ENCODE measurements around the gene NEU4. TPM values are rescaled to one million over a fixed set of nuclear protein-coding genes. Genes with fewer than 3 reads are reported as not detected.
"Not testable (repeated sequence)": the region's sequence is repeated elsewhere in the genome, so short reads cannot be mapped to it uniquely, and the experiment has no call there.

NEU4 gene
- total RNA-seq, 2 donors from 2014 or later, result 0.38 TPM; not detected in 1

- peak; percentile 40 for DNase-seq (ENCODE audit: low spot score)
- intact Hi-C loops (cut with DNase I), result not testable (repeated sequence)
Measured at GRCh38 chr2:241819947-241820624, 11.1 kb downstream of the NEU4 start.

GRCh38 chr2:241820625-241821384 is 11.8 kb downstream of the NEU4 start:
- peak; percentile 77 for DNase-seq (ENCODE audit: low spot score)
- intact Hi-C loops (cut with DNase I), result no loop called here

- intact Hi-C loops (cut with DNase I), result no loop called here
- peak; percentile 68 for DNase-seq (ENCODE audit: low spot score)
Measured at GRCh38 chr2:241821460-241822263, 12.7 kb downstream of the NEU4 start.

- peak; percentile 60 for DNase-seq (ENCODE audit: low spot score)
- intact Hi-C loops (cut with DNase I), result no loop called here
Measured at GRCh38 chr2:241822264-241822623, 13.3 kb downstream of the NEU4 start.

- intact Hi-C loops (cut with DNase I), result not testable (repeated sequence)
- peak; percentile 60 for DNase-seq (ENCODE audit: low spot score)
Measured at GRCh38 chr2:241823531-241824437, 14.8 kb downstream of the NEU4 start.

- intact Hi-C loops (cut with DNase I), result no loop called here
- DNase-seq (ENCODE audit: low spot score), result no peak
Measured at GRCh38 chr2:241827394-241827793, 18.4 kb downstream of the NEU4 start.

GRCh38 chr2:241833101-241833663 is 24.2 kb downstream of the NEU4 start:
- DNase-seq (ENCODE audit: low spot score), result no peak
- intact Hi-C loops (cut with DNase I), result no loop called here

GRCh38 chr2:241833756-241834526 is 24.9 kb downstream of the NEU4 start:
- peak; percentile 60 for DNase-seq (ENCODE audit: low spot score)
- intact Hi-C loops (cut with DNase I), result not testable (repeated sequence)

GRCh38 chr2:241834527-241835210 is 25.7 kb downstream of the NEU4 start:
- DNase-seq (ENCODE audit: low spot score), result peak; percentile 58
- intact Hi-C loops (cut with DNase I), result no loop called here

- no peak for DNase-seq (ENCODE audit: low spot score)
- intact Hi-C loops (cut with DNase I), result no loop called here
Measured at GRCh38 chr2:241835611-241836010, 26.6 kb downstream of the NEU4 start.

- DNase-seq (ENCODE audit: low spot score), result no peak
- intact Hi-C loops (cut with DNase I), result no loop called here
Measured at GRCh38 chr2:241836292-241836691, 27.3 kb downstream of the NEU4 start.

GRCh38 chr2:241837197-241837965 is 28.4 kb downstream of the NEU4 start:
- no peak for DNase-seq (ENCODE audit: low spot score)
- intact Hi-C loops (cut with DNase I), result no loop called here

GRCh38 chr2:241841181-241842066 is 32.4 kb downstream of the NEU4 start:
- intact Hi-C loops (cut with DNase I), result no loop called here
- peak; percentile 71 for DNase-seq (ENCODE audit: low spot score)

- intact Hi-C loops (cut with DNase I), result no loop called here
- DNase-seq (ENCODE audit: low spot score), result peak; percentile 57
Measured at GRCh38 chr2:241842067-241842415, 33.0 kb downstream of the NEU4 start.

- peak; percentile 91 for DNase-seq (ENCODE audit: low spot score)
- intact Hi-C loops (cut with DNase I), result no loop called here
Measured at GRCh38 chr2:241842620-241843211, 33.7 kb downstream of the NEU4 start.
